H7 (cell line): Measurements from ENCODE around the gene FAM184A. TPM values are rescaled to one million over a fixed set of nuclear protein-coding genes. Genes with fewer than 3 reads are reported as not detected.

Experiments used
- DNase-seq: peaks from one replicate; pipeline ENCODE4 v3.0.0; 2012
- H3K27me3 ChIP-seq: 2 replicates; pipeline ENCODE4 v1.6.0; 2011; ENCODE audit warnings: mild to moderate bottlenecking, low read length; ENCODE audit not compliant: control insufficient read depth, insufficient read depth
- H3K36me3 ChIP-seq: replicated peaks from 2 replicates; pipeline ENCODE4 v1.5.1; 2011; ENCODE audit warnings: low read length; ENCODE audit not compliant: control insufficient read depth, insufficient read depth
- H3K4me3 ChIP-seq: 2 replicates; pipeline ENCODE4 v1.5.1; 2011; ENCODE audit warnings: low read depth, mild to moderate bottlenecking, control low read depth, low read length, moderate library complexity; ENCODE audit not compliant: insufficient read depth
- total RNA-seq: library from RNA; depleted of rRNA; stranded (reverse); fragments of >200 nt; shearing (Covaris generic); gene quantifications from 2 replicates; pipeline ENCODE4 v1.2.3, GENCODE V29; 2014

Gene FAM184A
- total RNA-seq, 1 experiment from 2014 or later, result 6.8 TPM

- peaks cover 30% of the 10 kb centered on the region for H3K27me3 ChIP-seq
- DNase-seq, result no peak
- no peaks in the 10 kb centered on the region for H3K36me3 ChIP-seq
- peak overlapping the region; percentile 11; the same call in 1 of the 2 replicates for H3K4me3 ChIP-seq
Measured at GRCh38 chr6:119076576-119077390, 1.7 kb downstream of the FAM184A start.

- Histone ChIP-seq H3K36me3 (no peaks in the 10 kb centered on the region), H3K4me3 (peak overlapping the region; percentile 11; the same call in 1 of the 2 replicates), H3K27me3 (peaks cover 30% of the 10 kb centered on the region)
- DNase-seq, result no peak
Measured at GRCh38 chr6:119076173-119076572, 2.3 kb downstream of the FAM184A start.

- H3K27me3 ChIP-seq, result peaks cover 30% of the 10 kb centered on the region
- no peak overlapping the region for H3K4me3 ChIP-seq
- no peak for DNase-seq
- H3K36me3 ChIP-seq, result no peaks in the 10 kb centered on the region
Measured at GRCh38 chr6:119075200-119075981, 3.1 kb downstream of the FAM184A start.

- Histone ChIP-seq H3K36me3 (no peaks in the 10 kb centered on the region), H3K27me3 (peaks cover 15% of the 10 kb centered on the region), H3K4me3 (no peak overlapping the region)
- no peak for DNase-seq
Measured at GRCh38 chr6:119073307-119074051, 5.0 kb downstream of the FAM184A start.

GRCh38 chr6:119071576-119071975, 6.9 kb downstream of the FAM184A start:
- no peaks in the 10 kb centered on the region; the same call in 1 of the 2 replicates for H3K27me3 ChIP-seq
- no peak for DNase-seq
- H3K36me3 ChIP-seq, result no peaks in the 10 kb centered on the region
- no peak overlapping the region for H3K4me3 ChIP-seq

GRCh38 chr6:119067091-119067490, 11.4 kb downstream of the FAM184A start:
- no peak for DNase-seq
- Histone ChIP-seq H3K27me3 (no peaks in the 10 kb centered on the region), H3K4me3 (no peak overlapping the region), H3K36me3 (no peaks in the 10 kb centered on the region)

- no peak for DNase-seq
- Histone ChIP-seq H3K27me3 (no peaks in the 10 kb centered on the region), H3K4me3 (no peak overlapping the region), H3K36me3 (no peaks in the 10 kb centered on the region)
Measured at GRCh38 chr6:119066517-119066916, 11.9 kb downstream of the FAM184A start.

- no peak overlapping the region for H3K4me3 ChIP-seq
- no peak for DNase-seq
- no peaks in the 10 kb centered on the region for H3K27me3 ChIP-seq
- no peaks in the 10 kb centered on the region for H3K36me3 ChIP-seq
Measured at GRCh38 chr6:119065955-119066354, 12.5 kb downstream of the FAM184A start.

- no peaks in the 10 kb centered on the region for H3K36me3 ChIP-seq
- H3K4me3 ChIP-seq, result no peak overlapping the region
- no peak for DNase-seq
- no peaks in the 10 kb centered on the region for H3K27me3 ChIP-seq
Measured at GRCh38 chr6:119065382-119065781, 13.1 kb downstream of the FAM184A start.

- DNase-seq, result no peak
- no peaks in the 10 kb centered on the region for H3K36me3 ChIP-seq
- no peaks in the 10 kb centered on the region for H3K27me3 ChIP-seq
- H3K4me3 ChIP-seq, result no peak overlapping the region
Measured at GRCh38 chr6:119063491-119063890, 15.0 kb downstream of the FAM184A start.

GRCh38 chr6:119061215-119061614, 17.2 kb downstream of the FAM184A start:
- no peaks in the 10 kb centered on the region for H3K36me3 ChIP-seq
- DNase-seq, result no peak
- H3K4me3 ChIP-seq, result no peak overlapping the region
- no peaks in the 10 kb centered on the region for H3K27me3 ChIP-seq

GRCh38 chr6:119060255-119060907, 18.1 kb downstream of the FAM184A start:
- no peaks in the 10 kb centered on the region for H3K27me3 ChIP-seq
- no peak overlapping the region for H3K4me3 ChIP-seq
- H3K36me3 ChIP-seq, result no peaks in the 10 kb centered on the region
- DNase-seq, result no peak

- Histone ChIP-seq H3K36me3 (no peaks in the 10 kb centered on the region), H3K4me3 (no peak overlapping the region), H3K27me3 (no peaks in the 10 kb centered on the region)
- no peak for DNase-seq
Measured at GRCh38 chr6:119055069-119055468, 23.4 kb downstream of the FAM184A start.

GRCh38 chr6:119052987-119053386, 25.5 kb downstream of the FAM184A start:
- no peak for DNase-seq
- no peaks in the 10 kb centered on the region for H3K27me3 ChIP-seq
- no peaks in the 10 kb centered on the region for H3K36me3 ChIP-seq
- no peak overlapping the region for H3K4me3 ChIP-seq
